GM12872 (cell line): ENCODE data around the gene SYNDIG1.

ENCODE experiments used
- TF ChIP-seq, protein P1 (sequence below): IDR thresholded peaks from 3 replicates; pipeline ENCODE4 v1.5.1; 2011; ENCODE audit warnings: low read depth, mild to moderate bottlenecking, low read length, moderate library complexity; ENCODE audit not compliant: insufficient read depth

The SYNDIG1 gene

GRCh38 chr20:24522452-24523330 lies 53.3 kb downstream of the SYNDIG1 start:
- TF ChIP-seq, protein P1, sequence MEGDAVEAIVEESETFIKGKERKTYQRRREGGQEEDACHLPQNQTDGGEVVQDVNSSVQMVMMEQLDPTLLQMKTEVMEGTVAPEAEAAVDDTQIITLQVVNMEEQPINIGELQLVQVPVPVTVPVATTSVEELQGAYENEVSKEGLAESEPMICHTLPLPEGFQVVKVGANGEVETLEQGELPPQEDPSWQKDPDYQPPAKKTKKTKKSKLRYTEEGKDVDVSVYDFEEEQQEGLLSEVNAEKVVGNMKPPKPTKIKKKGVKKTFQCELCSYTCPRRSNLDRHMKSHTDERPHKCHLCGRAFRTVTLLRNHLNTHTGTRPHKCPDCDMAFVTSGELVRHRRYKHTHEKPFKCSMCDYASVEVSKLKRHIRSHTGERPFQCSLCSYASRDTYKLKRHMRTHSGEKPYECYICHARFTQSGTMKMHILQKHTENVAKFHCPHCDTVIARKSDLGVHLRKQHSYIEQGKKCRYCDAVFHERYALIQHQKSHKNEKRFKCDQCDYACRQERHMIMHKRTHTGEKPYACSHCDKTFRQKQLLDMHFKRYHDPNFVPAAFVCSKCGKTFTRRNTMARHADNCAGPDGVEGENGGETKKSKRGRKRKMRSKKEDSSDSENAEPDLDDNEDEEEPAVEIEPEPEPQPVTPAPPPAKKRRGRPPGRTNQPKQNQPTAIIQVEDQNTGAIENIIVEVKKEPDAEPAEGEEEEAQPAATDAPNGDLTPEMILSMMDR, result no peak

DNA sequence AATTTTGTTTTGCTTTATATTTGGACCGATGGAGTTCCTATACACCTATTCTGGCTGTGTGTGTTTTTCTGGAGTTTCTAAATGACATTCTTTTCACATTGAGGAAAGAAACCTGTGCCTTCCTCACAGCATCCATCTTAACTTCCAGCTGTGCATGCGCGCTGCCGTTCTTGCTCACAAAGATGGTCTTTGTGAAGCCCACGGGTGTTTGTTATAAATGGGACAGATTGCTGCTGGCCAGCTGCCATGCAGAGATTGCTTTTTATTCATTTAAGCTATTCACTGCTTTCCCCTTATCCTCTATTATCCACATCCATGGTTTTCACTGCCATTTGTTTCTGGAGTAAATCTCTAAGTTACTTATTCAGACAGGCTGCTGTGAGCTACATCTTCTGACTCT lies 54.2 kb downstream of the SYNDIG1 start:
- TF ChIP-seq, protein P1, result no peak

- TF ChIP-seq, protein P1, result no peak
These were observed 59.3 kb downstream of the SYNDIG1 start for GRCh38 chr20:24528583-24529368.

GRCh38 chr20:24529369-24529719 lies 59.9 kb downstream of the SYNDIG1 start:
- TF ChIP-seq, protein P1, result no peak

GRCh38 chr20:24530131-24530680 lies 60.8 kb downstream of the SYNDIG1 start:
- TF ChIP-seq, protein P1, result no peak

GRCh38 chr20:24531202-24531601 lies 61.8 kb downstream of the SYNDIG1 start:
- TF ChIP-seq, protein P1, result no peak
